Panc1 (cell line): ENCODE measurements around the gene SGPP1. TPM values are rescaled to one million over a fixed set of nuclear protein-coding genes. Genes with fewer than 3 reads are reported as not detected.
A peak's percentile ranks its signal among the peaks of the same experiment; 100 is the strongest.

ENCODE experiments used
- ATAC-seq: fragments of 200-7000 bp; cut with Tn5 transposase; 2 replicates; pipeline ENCODE4 v1.9.1; 2020; ENCODE audit warnings: mild to moderate bottlenecking, moderate library complexity
- Bru-seq: library from RNA; stranded (reverse); fragments of 400-500 nt; gene quantifications from one replicate; lab custom pipeline; 2021; lab: Mats Ljungman, UMichigan
- BruChase-seq, 2 experiments: library from RNA; stranded (reverse); fragments of 400-500 nt; gene quantifications; one replicate each; lab custom pipeline; 2021; lab: Mats Ljungman, UMichigan
- BruUV-seq: library from RNA; stranded (reverse); fragments of 400-500 nt; replicated peaks from 2 replicates; lab custom pipeline; 2021; lab: Mats Ljungman, UMichigan
- CTCF ChIA-PET: fragments of 300-600 bp; sonication (Branson Sonifier 250); formaldehyde crosslinking; loops from one replicate; lab custom pipeline; 2022; ENCODE audit warnings: antibody characterized with exemption; lab: Charles Lee
- POLR2A ChIA-PET: fragments of 300-600 bp; sonication (Branson Sonifier 250); formaldehyde crosslinking; loops from one replicate; lab custom pipeline; 2022; ENCODE audit warnings: antibody characterized with exemption; lab: Charles Lee
- DNase-seq: peaks from one replicate; pipeline ENCODE4 v3.0.0-alpha.2; 2010; ENCODE audit warnings: low read depth, low spot score
- H3K27ac ChIP-seq: 2 replicates; pipeline ENCODE4 v1.5.1; 2011; ENCODE audit warnings: mild to moderate bottlenecking, low read length, inconsistent platforms
- H3K27me3 ChIP-seq: fragments of 200-500 bp; sonication (Bioruptor generic); 2 replicates; pipeline ENCODE4 v1.6.0; 2014; ENCODE audit warnings: low read length, inconsistent platforms; ENCODE audit not compliant: control insufficient read depth, insufficient read depth
- H3K36me3 ChIP-seq: fragments of 200-500 bp; sonication (Bioruptor generic); 2 replicates; pipeline ENCODE4 v1.5.1; 2014; ENCODE audit warnings: inconsistent platforms, mild to moderate bottlenecking, low read length, moderate library complexity; ENCODE audit not compliant: control insufficient read depth, insufficient read depth
- H3K4me1 ChIP-seq: 2 replicates; pipeline ENCODE4 v1.5.1; 2011; ENCODE audit warnings: inconsistent platforms, mild to moderate bottlenecking, low read length, moderate library complexity; ENCODE audit not compliant: control insufficient read depth, insufficient read depth
- H3K4me3 ChIP-seq, 2 experiments: 2 replicates each; pipeline ENCODE4 v1.5.1; 2011 to 2012; ENCODE audit warnings: low read depth in 2 of 2, low read length in 2 of 2, mild to moderate bottlenecking in 2 of 2, inconsistent platforms in 1 of 2, moderate library complexity in 1 of 2
- H3K9me3 ChIP-seq: fragments of 200-500 bp; sonication (Bioruptor generic); 2 replicates; pipeline ENCODE4 v1.5.1; 2014; ENCODE audit warnings: low read depth, mild to moderate bottlenecking, inconsistent platforms, low read length, moderate library complexity; ENCODE audit not compliant: control insufficient read depth, insufficient read depth
- CTCF ChIP-seq: fragments of 450-650 bp; IDR thresholded peaks from 2 replicates; pipeline ENCODE4 v1.5.1; 2017; ENCODE audit warnings: mild to moderate bottlenecking
- POLR2AphosphoS5 ChIP-seq: IDR thresholded peaks from 2 replicates; pipeline ENCODE4 v1.6.1; 2012; ENCODE audit warnings: mild to moderate bottlenecking, low read depth, low read length, moderate library complexity
- REST ChIP-seq, 2 experiments: IDR thresholded peaks; 2 replicates each; pipeline ENCODE4 v1.6.1; 2011 to 2012; ENCODE audit warnings: low read depth in 2 of 2, control low read depth in 1 of 2, low read length in 1 of 2, mild to moderate bottlenecking in 1 of 2, moderate library complexity in 1 of 2; ENCODE audit not compliant: insufficient read depth in 1 of 2
- SIN3A ChIP-seq: IDR thresholded peaks from 2 replicates; pipeline ENCODE4 v1.6.1; 2012; ENCODE audit warnings: low read depth, mild to moderate bottlenecking, low read length, moderate library complexity, borderline replicate concordance; ENCODE audit not compliant: insufficient read depth
- TCF7L2 ChIP-seq: IDR thresholded peaks from 2 replicates; pipeline ENCODE4 v1.6.1; 2011; ENCODE audit warnings: mild to moderate bottlenecking, low read depth, low read length, inconsistent platforms
- in situ Hi-C: cut with HindIII; loops from 2 replicates; pipeline ENCODE4 v1.10.0; 2016; ENCODE audit warnings: low sequenced_read_pairs, low pct_unique_long_range_greater_than_20kb
- intact Hi-C: fragments of 100-400 bp; cut with micrococcal nuclease; formaldehyde crosslinking; loops from one replicate; pipeline ENCODE4 v1.10.0; 2022; ENCODE audit not compliant: unreplicated experiment
- long read RNA-seq: library from polyadenylated mRNA; unstranded; transcript quantifications from one replicate; pipeline ENCODE4 v2.0.0, GENCODE V29; 2021; ENCODE audit not compliant: unreplicated experiment
- polyA plus RNA-seq: library from polyadenylated mRNA; unstranded; fragments of >200 nt; gene quantifications from one replicate; pipeline ENCODE4 v1.2.1, GENCODE V29; 2012; ENCODE audit warnings: missing spikeins; ENCODE audit not compliant: insufficient read length
- total RNA-seq: library from RNA; stranded (reverse); gene quantifications from one replicate; pipeline ENCODE4 v1.2.1, GENCODE V29; 2021; ENCODE audit not compliant: unreplicated experiment

The SGPP1 gene
- total RNA-seq (30.0 TPM), Bru-seq, nascent RNA (percentile 75 among the genes with signal in this experiment), BruChase-seq, experiment 1, labeled RNA remaining after a 2-hour chase (percentile 78 among the genes with signal in this experiment), BruChase-seq, experiment 2, labeled RNA remaining after a 6-hour chase (percentile 88 among the genes with signal in this experiment)
- polyA plus RNA-seq, result 13.3 TPM
- long read RNA-seq, transcript SGPP1-201 (3 exons, 3,312 nt), result major isoform, 124 of 138 reads
- long read RNA-seq, partial matches to known transcripts, result 1 of 138 reads
- long read RNA-seq, other reads (novel, unspliced or antisense), result 13 of 138 reads

- ChIA-PET CTCF (no interaction called here), POLR2A (no interaction called here)
- BruUV-seq, result no TSS peak
- H3K27me3 ChIP-seq, result no peaks in the 10 kb centered on the region
- H3K4me1 ChIP-seq, result 0 out of 2 replicates have a peak, but pooled peaks cover 2% of the 10 kb centered on the region
- ATAC-seq, result peak; percentile 98
- in situ Hi-C loops, result no loop called here
- peak within 1 kb of the TSS; percentile 86 for H3K27ac ChIP-seq
- peak within 1 kb of the TSS; percentile 82 to 83 for H3K4me3 ChIP-seq
- TF ChIP-seq POLR2AphosphoS5, result peak; percentile 51; the same call in 1 of the 2 replicates
- no peak for TF ChIP-seq REST (IDR thresholded peaks at IDR 0.05; ENCODE audit: insufficient read depth in 1 of 2, low read depth in 2 of 2, low read length in 1 of 2)
- peak; percentile 91 for TF ChIP-seq TCF7L2
- TF ChIP-seq SIN3A, result 0 out of 2 replicates have a peak, but pooled peaks have one; percentile 28
- peak; percentile 42 for TF ChIP-seq CTCF
- peak; percentile 64 for DNase-seq
- no peaks in the 10 kb centered on the region for H3K9me3 ChIP-seq
- peaks cover 6% of the 10 kb centered on the region; the same call in 1 of the 2 replicates for H3K36me3 ChIP-seq
- intact Hi-C loops, result no loop called here
Observed at GRCh38 chr14:63727736-63728728, at the start of gene SGPP1. Gene SGPP1 (minus strand): TSS chr14:63728065. CDS start chr14:63727944, 121 bp downstream.

DNA sequence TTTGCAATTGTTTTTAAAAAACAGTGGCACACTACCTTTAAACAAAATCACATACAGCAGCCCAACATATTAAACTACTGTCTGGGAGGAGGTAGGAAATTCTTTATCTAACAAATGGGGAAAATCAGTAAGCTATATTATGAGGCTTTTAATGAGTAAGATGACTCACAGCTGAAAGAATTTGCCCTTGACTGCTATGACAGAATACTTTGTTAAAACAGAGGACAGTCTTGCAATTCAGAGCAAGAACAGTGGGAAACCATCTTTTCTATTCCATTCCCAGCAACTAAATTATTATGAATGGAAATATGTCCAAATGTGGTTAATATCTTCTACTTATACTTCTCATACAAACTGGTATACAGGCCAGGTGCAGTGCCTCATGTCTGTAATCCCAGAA, 49.2 kb upstream of the SGPP1 start:
- H3K4me3 ChIP-seq, result no peak overlapping the region
- ATAC-seq (0 out of 2 replicates have a peak, but pooled peaks have one; percentile 51), DNase-seq (no peak)
- TF ChIP-seq REST (IDR thresholded peaks at IDR 0.05; ENCODE audit: insufficient read depth in 1 of 2, low read depth in 2 of 2, low read length in 1 of 2) (no peak), POLR2AphosphoS5 (no peak), TCF7L2 (no peak), CTCF (no peak), SIN3A (no peak)
- POLR2A ChIA-PET, result no interaction called here
- no TSS peak for BruUV-seq
- no peaks in the 10 kb centered on the region for H3K27me3 ChIP-seq
- H3K9me3 ChIP-seq, result no peaks in the 10 kb centered on the region
- CTCF ChIA-PET, result interaction anchor here (0.6 kb wide), 1 partner anchor 133 kb away, joined by 3 read pairs; no protein-coding TSS in a partner anchor
- H3K36me3 ChIP-seq, result no peaks in the 10 kb centered on the region
- in situ Hi-C loops (no loop called here), intact Hi-C loops (no loop called here)
- peaks cover 6% of the 10 kb centered on the region; the same call in 1 of the 2 replicates for H3K4me1 ChIP-seq
- no peak overlapping the region for H3K27ac ChIP-seq
